B cell (primary cell): ENCODE results near the gene TMEM106C. TPM values are rescaled to one million over a fixed set of nuclear protein-coding genes. Genes with fewer than 3 reads are reported as not detected.

Experiments
- ATAC-seq: fragments of 200-7000 bp; cut with Tn5 transposase; one replicate; pipeline ENCODE4 v1.10.0; 2021; ENCODE audit warnings: low read depth, mild to moderate bottlenecking, moderate number of reproducible peaks, moderate library complexity
- CTCF ChIA-PET: fragments of 350-600 bp; sonication (Branson Sonifier 250); formaldehyde crosslinking; loops from one replicate; lab custom pipeline; 2021; ENCODE audit warnings: antibody characterized with exemption, inconsistent platforms; lab: Charles Lee
- POLR2A ChIA-PET: fragments of 350-600 bp; sonication (Branson Sonifier 250); formaldehyde crosslinking; loops from one replicate; lab custom pipeline; 2021; ENCODE audit warnings: antibody characterized with exemption; lab: Charles Lee
- DNase-seq: peaks from one replicate; pipeline ENCODE4 v3.0.0; 2013
- H2AFZ ChIP-seq: 2 replicates; pipeline ENCODE4 v1.6.1; 2012; ENCODE audit warnings: mild to moderate bottlenecking, low read depth, low read length; ENCODE audit not compliant: insufficient read depth, poor library complexity, severe bottlenecking
- H3K27ac ChIP-seq, 2 donors: 1 replicate in 1 of 2; 2 replicates in 1 of 2; pipeline ENCODE4 v1.5.1; 2012 to 2013; ENCODE audit warnings: low read length in 2 of 2, mild to moderate bottlenecking in 2 of 2, moderate library complexity in 1 of 2
- H3K27me3 ChIP-seq, 4 experiments: fragments of 200-600 bp in 1 of 4; sonication (generic) in 1 of 4; replicated peaks in 1 of 4; 1 replicate in 2 of 4; 2 replicates in 2 of 4; pipeline versions ENCODE4 v1.6.1 to v1.7.0; 2013 to 2016; ENCODE audit warnings: low read length in 3 of 4, mild to moderate bottlenecking in 2 of 4, mixed read lengths in 1 of 4, moderate library complexity in 1 of 4; ENCODE audit not compliant: insufficient read depth in 4 of 4, control insufficient read depth in 3 of 4; ENCODE audit errors: control extremely low read depth in 1 of 4
- H3K36me3 ChIP-seq, 2 experiments: replicated peaks in 1 of 2; 1 replicate in 1 of 2; 2 replicates in 1 of 2; pipeline versions ENCODE4 v1.6.1 to v1.7.1; 2013; ENCODE audit warnings: low read length in 1 of 2; ENCODE audit not compliant: insufficient read depth in 2 of 2, control insufficient read depth in 1 of 2; ENCODE audit errors: control extremely low read depth in 1 of 2, extremely low read depth in 1 of 2
- H3K4me1 ChIP-seq, 2 donors: fragments of 200-600 bp in 1 of 2; sonication (generic) in 1 of 2; 1 replicate in 1 of 2; 2 replicates in 1 of 2; pipeline versions ENCODE4 v1.5.1 to v1.6.1; 2013 to 2017; ENCODE audit warnings: low read length in 2 of 2; ENCODE audit not compliant: control insufficient read depth in 2 of 2, insufficient read depth in 2 of 2
- H3K4me2 ChIP-seq: replicated peaks from 2 replicates; pipeline ENCODE3; 2012; ENCODE audit warnings: mild to moderate bottlenecking, low read depth, low read length; ENCODE audit not compliant: poor library complexity, severe bottlenecking
- H3K4me3 ChIP-seq, 5 experiments: fragments of 200-600 bp in 1 of 5; sonication (generic) in 1 of 5; 1 replicate in 3 of 5; 2 replicates in 2 of 5; pipeline versions ENCODE4 v1.5.1 to v1.7.0; 2011 to 2016; ENCODE audit warnings: low read length in 4 of 5, mild to moderate bottlenecking in 4 of 5, low read depth in 2 of 5, control low read depth in 1 of 5, moderate library complexity in 1 of 5; ENCODE audit not compliant: insufficient read depth in 1 of 5; ENCODE audit errors: control extremely low read depth in 1 of 5, extremely low read depth in 1 of 5
- H3K79me2 ChIP-seq: fragments of 200-600 bp; sonication (generic); one replicate; pipeline ENCODE4 v1.6.0; 2016; ENCODE audit warnings: low read length; ENCODE audit not compliant: control insufficient read depth, insufficient read depth
- H3K9ac ChIP-seq: fragments of 200-600 bp; sonication (generic); 2 replicates; pipeline ENCODE4 v1.6.1; 2017; ENCODE audit warnings: mild to moderate bottlenecking, low read length, moderate library complexity
- H3K9me3 ChIP-seq, 3 donors: one replicate each; pipeline versions ENCODE4 v1.6.1 to v1.7.1; 2013; ENCODE audit warnings: low read length in 2 of 3; ENCODE audit not compliant: control insufficient read depth in 2 of 3, insufficient read depth in 1 of 3; ENCODE audit errors: control extremely low read depth in 1 of 3
- H4K20me1 ChIP-seq: 2 replicates; pipeline ENCODE4 v1.6.0; 2012; ENCODE audit warnings: mild to moderate bottlenecking, low read length; ENCODE audit not compliant: insufficient read depth, control insufficient read depth, poor library complexity, severe bottlenecking
- H3K27ac Mint-ChIP-seq: one replicate; pipeline ENCODE4 v1.8.0; 2021; ENCODE audit warnings: mixed read lengths
- H3K27me3 Mint-ChIP-seq: one replicate; pipeline ENCODE4 v1.8.0; 2021; ENCODE audit warnings: mixed read lengths
- H3K4me1 Mint-ChIP-seq: one replicate; pipeline ENCODE4 v1.8.0; 2021; ENCODE audit warnings: mixed read lengths
- H3K4me3 Mint-ChIP-seq: one replicate; pipeline ENCODE4 v1.8.0; 2021; ENCODE audit warnings: mixed read lengths
- H3K9me3 Mint-ChIP-seq: one replicate; pipeline ENCODE4 v1.8.0; 2022; ENCODE audit warnings: mixed read lengths; ENCODE audit not compliant: insufficient read depth
- CTCF ChIP-seq: fragments of 200-600 bp; IDR thresholded peaks from one replicate; pipeline ENCODE4 v1.8.0; 2022; ENCODE audit warnings: antibody characterized with exemption, mild to moderate bottlenecking
- EZH2 ChIP-seq: IDR thresholded peaks from 2 replicates; pipeline ENCODE4 v1.6.1; 2012; ENCODE audit warnings: borderline replicate concordance, low read depth, mild to moderate bottlenecking, moderate library complexity, low read length; ENCODE audit not compliant: insufficient read depth, poor library complexity, severe bottlenecking
- WGBS: methylation state at CpG from one replicate; pipeline ENCODE4 v1.1.5; 2013; ENCODE audit warnings: missing lambda C conversion rate; ENCODE audit not compliant: insufficient coverage; 5-methylcytosine and 5-hydroxymethylcytosine counted together
- intact Hi-C: fragments of 100-400 bp; cut with micrococcal nuclease; formaldehyde crosslinking; loops from one replicate; pipeline ENCODE4 v1.10.0; 2022
- polyA plus RNA-seq: library from polyadenylated mRNA; depleted of rRNA; stranded (reverse); fragments of >200 nt; gene quantifications from 2 replicates; pipeline ENCODE4 v1.2.3, GENCODE V29; 2012
- total RNA-seq, 2 donors: library from RNA; stranded (reverse); fragments of 120-200 nt in 1 of 2; gene quantifications; 1 replicate in 1 of 2; 2 replicates in 1 of 2; pipeline versions ENCODE4 v1.2.3 to v1.2.4, GENCODE V29; 2013 to 2022

TMEM106C gene
- total and polyA plus RNA-seq, 2 donors (not counting 1 experiment from before 2014, with no cell fraction given) = 37.5 to 44.2 TPM

DNA sequence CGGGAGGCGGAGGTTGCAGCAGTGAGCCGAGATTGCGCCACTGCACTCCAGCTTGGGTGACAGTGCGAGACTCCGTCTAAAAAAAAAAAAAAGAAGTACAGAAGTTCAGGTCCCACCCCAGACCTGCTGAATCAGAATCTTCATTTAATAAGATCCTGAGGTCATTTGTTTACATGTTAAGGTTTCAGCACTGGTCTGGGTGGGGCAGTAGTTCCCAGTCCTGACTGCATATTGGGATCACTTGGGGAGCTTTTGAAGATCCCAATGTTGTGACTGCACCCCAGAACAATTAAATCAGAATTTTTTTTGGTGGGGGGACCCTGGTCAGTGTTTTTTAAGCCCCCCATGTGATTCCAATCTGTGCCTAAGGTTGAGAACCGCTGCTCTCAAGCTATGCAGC lies 52.6 kb downstream of the TMEM106C start:
- peaks cover 0 to 7% (median 3%) of the 10 kb centered on the region in 4 experiments for H3K27me3 ChIP-seq
- POLR2A ChIA-PET = no interaction called here
- H3K4me3 Mint-ChIP-seq = no peak overlapping the region
- intact Hi-C loops = no loop called here
- H3K4me2 ChIP-seq = no peak overlapping the region
- H3K9me3 ChIP-seq = no peaks in the 10 kb centered on the region
- CTCF ChIA-PET = no interaction called here
- H3K4me3 ChIP-seq = no peak overlapping the region
- 96% methylated on average over 7 of the region's 7 CpGs for WGBS
- H3K27me3 Mint-ChIP-seq = peaks cover 50% of the 10 kb centered on the region
- no peaks in the 10 kb centered on the region for H3K36me3 ChIP-seq
- no peaks in the 10 kb centered on the region for H3K4me1 ChIP-seq
- no peak overlapping the region for H3K27ac Mint-ChIP-seq
- H3K79me2 ChIP-seq = no peaks in the 10 kb centered on the region
- DNase-seq (no peak), ATAC-seq (no peak)
- H4K20me1 ChIP-seq = no peaks in the 10 kb centered on the region
- no peaks in the 10 kb centered on the region for H3K4me1 Mint-ChIP-seq
- no peak for TF ChIP-seq EZH2
- no peak for TF ChIP-seq CTCF
- H2AFZ ChIP-seq = no peak overlapping the region
- H3K9ac ChIP-seq = no peak overlapping the region
- no peak overlapping the region for H3K27ac ChIP-seq
- H3K9me3 Mint-ChIP-seq = no peaks in the 10 kb centered on the region

GRCh38 chr12:48016373-48017020 lies 53.1 kb downstream of the TMEM106C start:
- TF ChIP-seq CTCF (no peak), EZH2 (no peak)
- 83% methylated on average over 8 of the region's 8 CpGs for WGBS
- Histone ChIP-seq H3K27ac (no peak overlapping the region), H3K4me3 (no peak overlapping the region), H3K4me2 (no peak overlapping the region), H3K79me2 (no peaks in the 10 kb centered on the region), H3K4me1 (no peaks in the 10 kb centered on the region), H3K9ac (no peak overlapping the region), H3K36me3 (no peaks in the 10 kb centered on the region), H3K27me3 (peaks cover 0 to 12% (median 3%) of the 10 kb centered on the region in 4 experiments), H4K20me1 (no peaks in the 10 kb centered on the region), H3K9me3 (no peaks in the 10 kb centered on the region), H2AFZ (no peak overlapping the region)
- CTCF ChIA-PET = no interaction called here
- H3K9me3 Mint-ChIP-seq = no peaks in the 10 kb centered on the region
- intact Hi-C loops = no loop called here
- DNase-seq (no peak), ATAC-seq (no peak)
- POLR2A ChIA-PET = no interaction called here
- H3K27ac Mint-ChIP-seq = no peak overlapping the region
- no peak overlapping the region for H3K4me3 Mint-ChIP-seq
- peaks cover 45% of the 10 kb centered on the region for H3K27me3 Mint-ChIP-seq
- H3K4me1 Mint-ChIP-seq = no peaks in the 10 kb centered on the region
